WTC11 (cell line): ENCODE measurements around the gene ASAH2.

Source experiments
- CTCF ChIP-seq: fragments of 200-600 bp; IDR thresholded peaks from 2 replicates; pipeline ENCODE4 v1.8.0; 2022; ENCODE audit warnings: antibody characterized with exemption
- FOXP1 ChIP-seq: sonication (generic); formaldehyde crosslinking; IDR thresholded peaks from 2 replicates; pipeline ENCODE4 v1.8.0; 2022; ENCODE audit warnings: missing genetic modification reagents, mild to moderate bottlenecking, moderate library complexity, borderline replicate concordance
- JUN ChIP-seq: sonication (generic); formaldehyde crosslinking; IDR thresholded peaks from 2 replicates; pipeline ENCODE4 v1.8.0; 2023; ENCODE audit warnings: mild to moderate bottlenecking, missing genetic modification reagents
- MLX ChIP-seq: sonication (generic); formaldehyde crosslinking; IDR thresholded peaks from 2 replicates; pipeline ENCODE4 v1.8.1; 2023; ENCODE audit warnings: mild to moderate bottlenecking, missing genetic modification reagents, moderate library complexity
- MYBL2 ChIP-seq: sonication (generic); formaldehyde crosslinking; IDR thresholded peaks from 2 replicates; pipeline ENCODE4 v1.8.1; 2023; ENCODE audit warnings: mild to moderate bottlenecking, moderate library complexity, missing genetic modification reagents
- PREB ChIP-seq: sonication (generic); formaldehyde crosslinking; IDR thresholded peaks from 2 replicates; pipeline ENCODE4 v1.8.1; 2022; ENCODE audit warnings: mild to moderate bottlenecking, missing genetic modification reagents, moderate library complexity, borderline replicate concordance
- ZBTB21 ChIP-seq: sonication (generic); formaldehyde crosslinking; IDR thresholded peaks from 2 replicates; pipeline ENCODE4 v1.8.1; 2023; ENCODE audit warnings: mild to moderate bottlenecking, missing genetic modification reagents, borderline replicate concordance
- ZNF512 ChIP-seq: sonication (generic); formaldehyde crosslinking; IDR thresholded peaks from 2 replicates; pipeline ENCODE4 v1.8.1; 2022; ENCODE audit warnings: missing genetic modification reagents, borderline replicate concordance
- TF ChIP-seq, protein P1 (sequence below): sonication (generic); formaldehyde crosslinking; IDR thresholded peaks from 2 replicates; pipeline ENCODE4 v1.8.0; 2022; ENCODE audit warnings: mild to moderate bottlenecking, missing genetic modification reagents

- TF ChIP-seq, protein P1, sequence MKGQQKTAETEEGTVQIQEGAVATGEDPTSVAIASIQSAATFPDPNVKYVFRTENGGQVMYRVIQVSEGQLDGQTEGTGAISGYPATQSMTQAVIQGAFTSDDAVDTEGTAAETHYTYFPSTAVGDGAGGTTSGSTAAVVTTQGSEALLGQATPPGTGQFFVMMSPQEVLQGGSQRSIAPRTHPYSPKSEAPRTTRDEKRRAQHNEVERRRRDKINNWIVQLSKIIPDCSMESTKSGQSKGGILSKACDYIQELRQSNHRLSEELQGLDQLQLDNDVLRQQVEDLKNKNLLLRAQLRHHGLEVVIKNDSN (CRISPR knock-in tag) = no peak
- TF ChIP-seq CTCF (no peak), PREB (no peak), MLX (CRISPR knock-in tag) (no peak), ZNF512 (CRISPR knock-in tag) (no peak), FOXP1 (CRISPR knock-in tag) (no peak), ZBTB21 (CRISPR knock-in tag) (no peak), JUN (CRISPR knock-in tag) (no peak), MYBL2 (CRISPR knock-in tag) (no peak)
Observed at GRCh38 chr10:50211670-50212069, 39.6 kb downstream of the ASAH2 start.
